ENCODE results near the gene DBP. TPM values are rescaled to one million over a fixed set of nuclear protein-coding genes. Genes with fewer than 3 reads are reported as not detected.
"Not testable (repeated sequence)": the region's sequence is repeated elsewhere in the genome, so short reads cannot be mapped to it uniquely, and the experiment has no call there.

The DBP gene
- 10 to 100 TPM; 24.1 to 25.8 TPM for total RNA-seq

GRCh38 chr19:48636859-48637448, at the start of gene DBP:
TSS of gene DBP (minus strand) at chr19:48637379. CDS start at chr19:48636994, 385 bp downstream.
- ChIA-PET POLR2A (no interaction called here), CTCF (interaction anchor here (0.9 kb wide), 1 partner anchor 9 kb away, joined by 5 read pairs; the partner anchor contains the start of gene CA11)
- H3K4me3 Mint-ChIP-seq, result peak within 1 kb of the TSS; percentile 94
- peak; percentile 35 for DNase-seq
- H3K36me3 Mint-ChIP-seq (ENCODE audit: low read depth), result peaks cover 13% of the 10 kb centered on the region
- H3K27me3 Mint-ChIP-seq, result no peaks in the 10 kb centered on the region
- peaks cover 3% of the 10 kb centered on the region for H3K9me3 Mint-ChIP-seq
- peak within 1 kb of the TSS; percentile 99 for H3K27ac Mint-ChIP-seq
- peaks cover 50% of the 10 kb centered on the region for H3K4me1 Mint-ChIP-seq

- H3K36me3 Mint-ChIP-seq (ENCODE audit: low read depth), result not testable (repeated sequence)
Observed at GRCh38 chr19:48686637-48687036, 49.5 kb upstream of the DBP start.

GRCh38 chr19:48686088-48686487, 48.9 kb upstream of the DBP start:
- H3K36me3 Mint-ChIP-seq (ENCODE audit: low read depth), result no peaks in the 10 kb centered on the region
- no peak for DNase-seq
- no peak overlapping the region for H3K27ac Mint-ChIP-seq
- no peaks in the 10 kb centered on the region for H3K4me1 Mint-ChIP-seq
- H3K4me3 Mint-ChIP-seq, result no peak overlapping the region
- POLR2A ChIA-PET, result no interaction called here
- no peaks in the 10 kb centered on the region for H3K27me3 Mint-ChIP-seq
- no peaks in the 10 kb centered on the region for H3K9me3 Mint-ChIP-seq
- CTCF ChIA-PET, result interaction anchor here (0.5 kb wide), 1 partner anchor 379 kb away, joined by 4 read pairs; no protein-coding TSS in a partner anchor

More at GRCh38 chr19:48686637-48687036, 49.5 kb upstream of the DBP start:
- DNase-seq, H3K27me3 Mint-ChIP-seq, POLR2A ChIA-PET, H3K9me3 Mint-ChIP-seq, H3K27ac Mint-ChIP-seq, H3K4me3 Mint-ChIP-seq, H3K4me1 Mint-ChIP-seq: not testable (repeated sequence)
- CTCF ChIA-PET, result interaction anchor here (0.5 kb wide), 1 partner anchor 379 kb away, joined by 4 read pairs; no protein-coding TSS in a partner anchor

GRCh38 chr19:48685583-48685982, 48.4 kb upstream of the DBP start:
- CTCF ChIA-PET, result no interaction called here
- Mint-ChIP-seq H3K4me1 (no peaks in the 10 kb centered on the region), H3K27ac (no peak overlapping the region), H3K27me3 (no peaks in the 10 kb centered on the region), H3K36me3 (ENCODE audit: low read depth) (no peaks in the 10 kb centered on the region), H3K9me3 (no peaks in the 10 kb centered on the region), H3K4me3 (no peak overlapping the region)
- POLR2A ChIA-PET, result no interaction called here
- no peak for DNase-seq

- no peak overlapping the region for H3K27ac Mint-ChIP-seq
- ChIA-PET POLR2A (no interaction called here), CTCF (no interaction called here)
- no peaks in the 10 kb centered on the region for H3K4me1 Mint-ChIP-seq
- no peaks in the 10 kb centered on the region for H3K36me3 Mint-ChIP-seq (ENCODE audit: low read depth)
- no peaks in the 10 kb centered on the region for H3K27me3 Mint-ChIP-seq
- DNase-seq, result no peak
- no peaks in the 10 kb centered on the region for H3K9me3 Mint-ChIP-seq
- no peak overlapping the region for H3K4me3 Mint-ChIP-seq
Observed at GRCh38 chr19:48683349-48683748, 46.2 kb upstream of the DBP start.

- CTCF ChIA-PET, result interaction anchor here (0.7 to 1.0 kb wide), 2 partner anchors 10 to 15 kb away, joined by 3 read pairs; no protein-coding TSS in a partner anchor
- no peak for DNase-seq
- POLR2A ChIA-PET, result no interaction called here
- Mint-ChIP-seq H3K4me1 (no peaks in the 10 kb centered on the region), H3K27ac (no peak overlapping the region), H3K4me3 (no peak overlapping the region), H3K9me3 (no peaks in the 10 kb centered on the region), H3K27me3 (no peaks in the 10 kb centered on the region), H3K36me3 (ENCODE audit: low read depth) (no peaks in the 10 kb centered on the region)
Observed at GRCh38 chr19:48681127-48681470, 43.9 kb upstream of the DBP start.

- Mint-ChIP-seq H3K4me3 (no peak overlapping the region), H3K27ac (no peak overlapping the region), H3K36me3 (ENCODE audit: low read depth) (no peaks in the 10 kb centered on the region), H3K4me1 (no peaks in the 10 kb centered on the region), H3K27me3 (no peaks in the 10 kb centered on the region), H3K9me3 (no peaks in the 10 kb centered on the region)
- POLR2A ChIA-PET, result no interaction called here
- CTCF ChIA-PET, result interaction anchor here (0.7 to 1.0 kb wide), 2 partner anchors 10 to 14 kb away, joined by 3 read pairs; no protein-coding TSS in a partner anchor
- DNase-seq, result no peak
Observed at GRCh38 chr19:48680436-48681126, 43.4 kb upstream of the DBP start.

- H3K9me3 Mint-ChIP-seq; DNase-seq; H3K36me3 Mint-ChIP-seq (ENCODE audit: low read depth); H3K4me1 Mint-ChIP-seq; H3K27ac Mint-ChIP-seq; H3K27me3 Mint-ChIP-seq; POLR2A ChIA-PET; H3K4me3 Mint-ChIP-seq: not testable (repeated sequence)
- CTCF ChIA-PET, result interaction anchor here (1.0 kb wide), 1 partner anchor 14 kb away, joined by 3 read pairs; no protein-coding TSS in a partner anchor
Observed at GRCh38 chr19:48680006-48680405, 42.8 kb upstream of the DBP start.

- no peaks in the 10 kb centered on the region for H3K27me3 Mint-ChIP-seq
- H3K4me1 Mint-ChIP-seq, result peaks cover 6% of the 10 kb centered on the region
- no peak for DNase-seq
- POLR2A ChIA-PET, result no interaction called here
- no peaks in the 10 kb centered on the region for H3K9me3 Mint-ChIP-seq
- no peaks in the 10 kb centered on the region for H3K36me3 Mint-ChIP-seq (ENCODE audit: low read depth)
- CTCF ChIA-PET, result no interaction called here
- H3K4me3 Mint-ChIP-seq, result no peak overlapping the region
- H3K27ac Mint-ChIP-seq, result no peak overlapping the region
Observed at GRCh38 chr19:48678201-48678600, 41.0 kb upstream of the DBP start.

GRCh38 chr19:48676887-48677286, 39.7 kb upstream of the DBP start:
- Mint-ChIP-seq H3K4me3 (no peak overlapping the region), H3K36me3 (ENCODE audit: low read depth) (no peaks in the 10 kb centered on the region), H3K9me3 (no peaks in the 10 kb centered on the region), H3K27ac (no peak overlapping the region), H3K27me3 (no peaks in the 10 kb centered on the region), H3K4me1 (peaks cover 6% of the 10 kb centered on the region)
- DNase-seq, result no peak
- ChIA-PET CTCF (no interaction called here), POLR2A (no interaction called here)

- peaks cover 6% of the 10 kb centered on the region for H3K4me1 Mint-ChIP-seq
- H3K27me3 Mint-ChIP-seq, result no peaks in the 10 kb centered on the region
- H3K27ac Mint-ChIP-seq, result no peak overlapping the region
- no peak overlapping the region for H3K4me3 Mint-ChIP-seq
- POLR2A ChIA-PET, result no interaction called here
- H3K9me3 Mint-ChIP-seq, result no peaks in the 10 kb centered on the region
- H3K36me3 Mint-ChIP-seq (ENCODE audit: low read depth), result no peaks in the 10 kb centered on the region
- DNase-seq, result no peak
- CTCF ChIA-PET, result interaction anchor here (0.8 kb wide), 1 partner anchor 34 kb away, joined by 3 read pairs; no protein-coding TSS in a partner anchor
Observed at GRCh38 chr19:48676487-48676886, 39.3 kb upstream of the DBP start.

GRCh38 chr19:48674921-48675824, 38.0 kb upstream of the DBP start:
- peak; percentile 81 for DNase-seq
- Mint-ChIP-seq H3K27me3 (no peaks in the 10 kb centered on the region), H3K27ac (peak overlapping the region; percentile 66), H3K9me3 (no peaks in the 10 kb centered on the region), H3K4me3 (no peak overlapping the region), H3K36me3 (ENCODE audit: low read depth) (no peaks in the 10 kb centered on the region), H3K4me1 (peaks cover 6% of the 10 kb centered on the region)
- POLR2A ChIA-PET, result interaction anchor here (0.6 kb wide), 1 partner anchor 831 kb away, joined by 5 read pairs; no protein-coding TSS in a partner anchor
- CTCF ChIA-PET, result interaction anchor here (0.7 to 1.6 kb wide), 8 partner anchors 9 to 64 kb away, joined by 3 to 7 read pairs (median 3); partner anchors contain the start of gene CA11
